Activated CD8-positive, alpha-beta memory T cell treated with anti-CD3 and anti-CD28 coated beads, Interleukin-2, amount 50 U/mL, for 24 hours (primary cell): Measurements from ENCODE around the gene GRK2.
A peak's percentile ranks its signal among the peaks of the same experiment; 100 is the strongest.
"Not testable (repeated sequence)": the region's sequence is repeated elsewhere in the genome, so short reads cannot be mapped to it uniquely, and the experiment has no call there.

Experiments
- DNase-seq: peaks from one replicate; pipeline ENCODE4 v3.0.0-alpha.2; 2020; ENCODE audit errors: extremely low read depth

The GRK2 gene

GRCh38 chr11:67266449-67267187, at the start of gene GRK2:
Gene GRK2, plus strand, starts transcription at chr11:67266473. Its CDS starts 227 bp downstream, at chr11:67266700.
- DNase-seq: no peak

- no peak for DNase-seq
These were observed 38.5 kb upstream of the GRK2 start for GRCh38 chr11:67227726-67228125.

- DNase-seq: no peak
These were observed 35.9 kb upstream of the GRK2 start for GRCh38 chr11:67230406-67230805.

GRCh38 chr11:67230886-67231285, 35.4 kb upstream of the GRK2 start:
- no peak for DNase-seq

- no peak for DNase-seq
These were observed 32.6 kb upstream of the GRK2 start for GRCh38 chr11:67233584-67234190.

- not testable (repeated sequence) for DNase-seq
These were observed 31.7 kb upstream of the GRK2 start for GRCh38 chr11:67234571-67234970.

- no peak for DNase-seq
These were observed 28.7 kb upstream of the GRK2 start for GRCh38 chr11:67237574-67237973.

GRCh38 chr11:67238894-67239782, 27.1 kb upstream of the GRK2 start:
- no peak for DNase-seq

- peak; percentile 93 for DNase-seq
These were observed 26.3 kb upstream of the GRK2 start for GRCh38 chr11:67239783-67240575.

GRCh38 chr11:67240576-67241389, 25.5 kb upstream of the GRK2 start:
- peak; percentile 61 for DNase-seq

GRCh38 chr11:67242548-67242947, 23.7 kb upstream of the GRK2 start:
- no peak for DNase-seq

- no peak for DNase-seq
These were observed 23.2 kb upstream of the GRK2 start for GRCh38 chr11:67243051-67243450.

GRCh38 chr11:67245046-67245445, 21.2 kb upstream of the GRK2 start:
- DNase-seq: no peak

GRCh38 chr11:67247946-67248550, 18.2 kb upstream of the GRK2 start:
- no peak for DNase-seq

GRCh38 chr11:67248653-67249052, 17.6 kb upstream of the GRK2 start:
- DNase-seq: no peak

- DNase-seq: no peak
These were observed 15.9 kb upstream of the GRK2 start for GRCh38 chr11:67250059-67251043.

- DNase-seq: no peak
These were observed 14.4 kb upstream of the GRK2 start for GRCh38 chr11:67251841-67252240.

- no peak for DNase-seq
These were observed 13.4 kb upstream of the GRK2 start for GRCh38 chr11:67252831-67253239.
